ENCODE results near the gene PGBD5.

DNA sequence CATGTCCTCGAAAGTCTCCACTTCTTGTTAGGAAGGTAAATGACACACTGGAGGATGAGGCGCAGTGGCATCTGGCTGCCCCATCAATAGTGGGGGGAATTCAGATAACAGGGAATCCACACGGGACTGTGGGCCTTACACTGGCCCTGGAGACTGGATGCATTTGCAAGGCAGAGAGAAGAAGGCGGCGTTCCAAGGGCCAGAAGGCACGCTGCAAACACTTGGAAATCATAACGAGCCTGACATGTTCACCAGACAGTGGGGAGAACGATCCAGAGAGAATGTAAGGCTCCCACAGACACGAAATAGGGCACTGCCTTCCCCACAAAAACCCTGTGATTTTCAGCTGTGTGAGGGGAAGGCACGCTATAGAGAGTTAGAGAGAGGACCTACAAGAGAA lies 70.5 kb downstream of the PGBD5 start:
- TF ChIP-seq, protein P1, sequence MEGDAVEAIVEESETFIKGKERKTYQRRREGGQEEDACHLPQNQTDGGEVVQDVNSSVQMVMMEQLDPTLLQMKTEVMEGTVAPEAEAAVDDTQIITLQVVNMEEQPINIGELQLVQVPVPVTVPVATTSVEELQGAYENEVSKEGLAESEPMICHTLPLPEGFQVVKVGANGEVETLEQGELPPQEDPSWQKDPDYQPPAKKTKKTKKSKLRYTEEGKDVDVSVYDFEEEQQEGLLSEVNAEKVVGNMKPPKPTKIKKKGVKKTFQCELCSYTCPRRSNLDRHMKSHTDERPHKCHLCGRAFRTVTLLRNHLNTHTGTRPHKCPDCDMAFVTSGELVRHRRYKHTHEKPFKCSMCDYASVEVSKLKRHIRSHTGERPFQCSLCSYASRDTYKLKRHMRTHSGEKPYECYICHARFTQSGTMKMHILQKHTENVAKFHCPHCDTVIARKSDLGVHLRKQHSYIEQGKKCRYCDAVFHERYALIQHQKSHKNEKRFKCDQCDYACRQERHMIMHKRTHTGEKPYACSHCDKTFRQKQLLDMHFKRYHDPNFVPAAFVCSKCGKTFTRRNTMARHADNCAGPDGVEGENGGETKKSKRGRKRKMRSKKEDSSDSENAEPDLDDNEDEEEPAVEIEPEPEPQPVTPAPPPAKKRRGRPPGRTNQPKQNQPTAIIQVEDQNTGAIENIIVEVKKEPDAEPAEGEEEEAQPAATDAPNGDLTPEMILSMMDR (optimal IDR thresholded peaks at IDR 0.05 in 1 of 3, IDR thresholded peaks at IDR 0.05 in 1 of 3, conservative IDR thresholded peaks at IDR 0.05 in 1 of 3; ENCODE audit: extremely low read depth in 1 of 3, insufficient read depth in 2 of 3, low read length in 3 of 3): no peak
- no peak for TF ChIP-seq EZH2 (IDR thresholded peaks at IDR 0.05; ENCODE audit: low read length)

Data from keratinocyte (primary cell).